ENCODE data around the gene ZBTB20. TPM values are rescaled to one million over a fixed set of nuclear protein-coding genes. Genes with fewer than 3 reads are reported as not detected.

The ZBTB20 gene
- polyA plus RNA-seq, 1 donor from 2014 or later = 42.6 TPM

DNA sequence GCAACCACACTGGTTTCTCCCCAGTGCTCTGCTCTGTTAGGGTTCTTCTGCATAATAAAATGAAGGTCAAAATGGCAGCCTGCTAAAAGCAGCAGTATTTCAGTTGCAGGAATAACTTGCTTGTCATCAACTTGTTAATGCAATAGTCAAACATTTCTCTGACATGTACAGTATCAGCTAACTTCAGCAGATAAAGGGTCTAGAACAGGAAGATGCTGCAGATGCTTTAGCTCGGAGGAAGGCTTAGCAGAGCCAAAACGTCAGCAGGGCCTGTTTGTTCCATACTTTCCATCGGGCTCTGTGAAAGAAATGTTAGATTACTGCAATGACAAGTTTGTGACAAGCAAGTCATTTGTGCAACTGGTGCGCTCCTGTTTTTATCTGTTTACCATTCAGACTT, 561.4 kb downstream of the ZBTB20 start:
- H3K36me3 Mint-ChIP-seq = peaks cover 6% of the 10 kb centered on the region
- H3K9me3 Mint-ChIP-seq = no peaks in the 10 kb centered on the region
- H3K4me1 Mint-ChIP-seq = peaks cover 20 to 30% (median 28%) of the 10 kb centered on the region in 3 donors
- H3K27ac Mint-ChIP-seq = peak overlapping the region in 2 of 3 donors; percentile 42 to 95
- peak overlapping the region in 3 of 4 donors; percentile 21 to 90 (median 59) for H3K4me3 Mint-ChIP-seq
- H3K27me3 Mint-ChIP-seq = no peaks in the 10 kb centered on the region

DNA sequence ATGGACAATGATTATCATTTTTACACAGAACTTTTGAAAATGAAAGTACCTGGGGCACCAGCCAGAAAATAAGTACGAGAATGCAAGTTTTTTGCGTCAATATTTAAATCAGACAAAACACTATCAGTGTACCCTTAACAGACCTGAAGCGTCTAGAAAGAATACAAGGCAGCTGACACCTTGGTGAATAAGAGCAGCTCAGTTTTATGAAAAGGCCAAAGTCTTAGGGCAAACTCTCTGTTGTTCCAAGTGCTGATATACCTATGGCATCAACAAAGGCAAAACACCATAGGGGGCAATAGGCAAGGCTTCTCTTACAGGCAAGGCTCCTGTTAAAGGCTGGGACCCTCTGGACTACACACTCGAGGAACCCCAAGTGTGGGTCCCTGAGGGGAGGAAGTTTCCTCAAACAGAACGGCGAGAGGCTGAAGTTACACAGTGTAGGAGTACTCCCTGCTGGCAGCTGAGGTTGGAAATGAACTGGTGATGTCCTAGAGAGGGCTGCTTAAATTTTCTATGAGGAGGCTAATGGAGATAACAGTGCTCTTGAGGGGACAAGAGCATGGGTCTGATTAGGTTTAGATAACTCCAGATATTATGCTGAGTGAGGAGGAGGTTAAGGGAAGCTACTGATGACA, 562.2 kb downstream of the ZBTB20 start:
- Mint-ChIP-seq H3K4me3 (peak overlapping the region; percentile 59 to 90 (median 73)), H3K4me1 (peaks cover 20 to 30% (median 30%) of the 10 kb centered on the region in 3 donors), H3K27me3 (no peaks in the 10 kb centered on the region), H3K36me3 (peaks cover 6% of the 10 kb centered on the region), H3K9me3 (no peaks in the 10 kb centered on the region), H3K27ac (peak overlapping the region; percentile 76 to 95 (median 93))

DNA sequence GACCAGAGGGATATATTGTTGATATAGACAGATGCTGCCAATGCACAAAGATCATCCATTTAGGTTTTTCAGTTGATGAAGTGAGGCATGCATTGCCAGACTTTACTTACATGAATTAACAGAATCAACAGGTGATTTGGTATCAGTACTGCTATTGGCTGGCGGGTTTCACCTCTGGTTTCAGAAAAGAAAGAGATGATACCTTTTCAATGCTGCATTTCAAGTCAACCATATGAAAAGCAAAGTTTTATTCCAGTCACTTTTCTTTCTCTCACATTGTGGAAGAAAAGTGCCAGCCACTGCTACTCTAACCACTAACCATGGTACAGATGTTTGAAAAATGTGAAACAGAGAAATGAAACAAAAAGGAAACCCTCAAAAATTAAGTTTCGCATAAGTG, 564.2 kb downstream of the ZBTB20 start:
- Mint-ChIP-seq H3K27ac (peak overlapping the region; percentile 57 to 85 (median 82)), H3K36me3 (peaks cover 2% of the 10 kb centered on the region), H3K27me3 (no peaks in the 10 kb centered on the region), H3K4me1 (peaks cover 20 to 30% (median 27%) of the 10 kb centered on the region in 3 donors), H3K9me3 (no peaks in the 10 kb centered on the region), H3K4me3 (peak overlapping the region; percentile 41 to 74 (median 50))

- H3K4me1 Mint-ChIP-seq = peaks cover 0 to 5% (median 3%) of the 10 kb centered on the region in 3 donors
- H3K36me3 Mint-ChIP-seq = peaks cover 6% of the 10 kb centered on the region
- no peaks in the 10 kb centered on the region for H3K9me3 Mint-ChIP-seq
- H3K27ac Mint-ChIP-seq = no peak overlapping the region
- no peaks in the 10 kb centered on the region for H3K27me3 Mint-ChIP-seq
- no peak overlapping the region for H3K4me3 Mint-ChIP-seq
Measured at GRCh38 chr3:114572364-114573062, 574.6 kb downstream of the ZBTB20 start.

DNA sequence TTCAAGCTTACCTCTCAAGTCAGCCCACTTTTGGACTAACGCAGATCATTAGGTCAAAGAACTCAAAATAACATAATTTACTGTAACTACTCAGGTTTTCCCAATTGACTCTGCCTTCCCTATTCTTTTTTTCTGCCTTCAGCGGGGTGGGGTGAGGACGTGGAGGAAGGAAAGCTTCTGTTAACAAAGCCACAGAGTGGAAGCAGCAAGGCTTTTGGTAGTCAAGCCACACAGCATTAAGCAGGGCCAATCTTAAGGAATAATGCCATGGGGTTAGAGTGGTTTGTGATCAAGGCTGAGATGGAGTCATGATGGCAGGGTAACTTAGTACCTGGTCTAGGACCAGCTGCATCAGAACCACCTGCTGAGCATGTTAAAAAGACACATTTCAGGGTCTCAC, 575.7 kb downstream of the ZBTB20 start:
- Mint-ChIP-seq H3K36me3 (peaks cover 6% of the 10 kb centered on the region), H3K27me3 (no peaks in the 10 kb centered on the region), H3K9me3 (no peaks in the 10 kb centered on the region), H3K4me1 (peaks cover 8 to 17% (median 13%) of the 10 kb centered on the region in 3 donors), H3K27ac (no peak overlapping the region), H3K4me3 (no peak overlapping the region)

GRCh38 chr3:114569186-114569585, 577.9 kb downstream of the ZBTB20 start:
- no peak overlapping the region for H3K4me3 Mint-ChIP-seq
- peaks cover 0 to 3% (median 0%) of the 10 kb centered on the region in 3 donors for H3K9me3 Mint-ChIP-seq
- H3K27me3 Mint-ChIP-seq = no peaks in the 10 kb centered on the region
- H3K27ac Mint-ChIP-seq = no peak overlapping the region
- peaks cover 6% of the 10 kb centered on the region for H3K36me3 Mint-ChIP-seq
- peaks cover 17 to 22% (median 19%) of the 10 kb centered on the region in 3 donors for H3K4me1 Mint-ChIP-seq

GRCh38 chr3:114567771-114568170, 579.3 kb downstream of the ZBTB20 start:
- Mint-ChIP-seq H3K9me3 (peaks cover 0 to 3% (median 0%) of the 10 kb centered on the region in 3 donors), H3K4me3 (no peak overlapping the region), H3K4me1 (peaks cover 17 to 22% (median 19%) of the 10 kb centered on the region in 3 donors)

DNA sequence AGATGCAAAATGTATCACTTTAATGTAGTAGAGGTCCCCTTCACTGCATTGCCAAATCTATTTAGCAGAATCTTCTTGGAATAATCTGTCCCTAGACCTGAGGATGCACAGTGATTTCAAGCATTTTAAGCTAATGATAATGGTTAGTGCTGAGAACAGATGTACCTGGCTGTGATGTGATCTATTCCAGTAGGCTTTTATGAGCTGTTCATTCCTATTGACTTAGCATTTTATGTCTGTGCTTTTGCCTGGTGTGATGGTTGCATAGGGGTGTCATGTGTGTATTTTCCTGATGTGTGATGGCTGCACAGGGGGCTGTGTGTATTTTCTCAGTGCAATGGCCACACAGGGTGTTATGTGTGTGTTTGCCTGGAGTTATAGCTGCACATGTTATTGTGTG, 580.3 kb downstream of the ZBTB20 start:
- Mint-ChIP-seq H3K9me3 (peaks cover 0 to 3% (median 0%) of the 10 kb centered on the region in 3 donors), H3K27ac (no peak overlapping the region), H3K36me3 (peaks cover 6% of the 10 kb centered on the region), H3K4me3 (no peak overlapping the region), H3K4me1 (peaks cover 17 to 22% (median 19%) of the 10 kb centered on the region in 3 donors), H3K27me3 (no peaks in the 10 kb centered on the region)

More at GRCh38 chr3:114567771-114568170, 579.3 kb downstream of the ZBTB20 start:
- Mint-ChIP-seq H3K36me3 (peaks cover 6% of the 10 kb centered on the region), H3K27me3 (no peaks in the 10 kb centered on the region), H3K27ac (no peak overlapping the region)

GRCh38 chr3:114566162-114566755, 580.8 kb downstream of the ZBTB20 start:
- Mint-ChIP-seq H3K27ac (peak overlapping the region in 1 of 3 donors; percentile 11), H3K4me1 (peaks cover 17 to 20% (median 19%) of the 10 kb centered on the region in 3 donors), H3K36me3 (peaks cover 6% of the 10 kb centered on the region), H3K27me3 (no peaks in the 10 kb centered on the region), H3K4me3 (peak overlapping the region in 1 of 4 donors; percentile 38), H3K9me3 (peaks cover 0 to 3% (median 0%) of the 10 kb centered on the region in 3 donors)

DNA sequence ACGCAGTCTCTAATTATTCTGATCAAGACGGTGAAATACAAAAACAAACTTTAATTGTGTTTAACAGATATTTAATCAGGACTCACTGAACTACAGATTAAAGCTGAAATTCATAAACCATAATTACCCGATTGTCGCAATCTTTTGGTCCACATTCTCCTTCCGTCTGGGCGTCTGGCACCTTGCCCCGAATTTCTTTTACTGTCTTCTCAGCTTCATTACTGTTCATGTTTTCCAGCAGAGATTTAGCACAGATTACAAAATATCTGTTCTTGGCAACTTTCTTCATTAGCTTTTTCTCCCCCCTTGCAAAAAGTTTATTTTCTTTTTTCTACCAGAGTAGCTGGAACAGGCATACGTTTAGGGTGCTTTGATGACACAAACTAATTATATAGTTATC, 581.9 kb downstream of the ZBTB20 start:
- Mint-ChIP-seq H3K4me3 (no peak overlapping the region), H3K9me3 (peaks cover 0 to 3% (median 0%) of the 10 kb centered on the region in 3 donors), H3K36me3 (peaks cover 6% of the 10 kb centered on the region), H3K27ac (no peak overlapping the region), H3K27me3 (no peaks in the 10 kb centered on the region), H3K4me1 (peaks cover 17 to 20% (median 19%) of the 10 kb centered on the region in 3 donors)

GRCh38 chr3:114563720-114564119, 583.4 kb downstream of the ZBTB20 start:
- H3K4me1 Mint-ChIP-seq = peaks cover 17 to 20% (median 19%) of the 10 kb centered on the region in 3 donors
- peaks cover 6% of the 10 kb centered on the region for H3K36me3 Mint-ChIP-seq
- H3K27me3 Mint-ChIP-seq = no peaks in the 10 kb centered on the region
- H3K4me3 Mint-ChIP-seq = no peak overlapping the region
- peaks cover 0 to 3% (median 0%) of the 10 kb centered on the region in 3 donors for H3K9me3 Mint-ChIP-seq
- no peak overlapping the region for H3K27ac Mint-ChIP-seq

- Mint-ChIP-seq H3K4me1 (peaks cover 14 to 19% (median 18%) of the 10 kb centered on the region in 3 donors), H3K27me3 (no peaks in the 10 kb centered on the region), H3K4me3 (no peak overlapping the region), H3K9me3 (peaks cover 0 to 3% (median 0%) of the 10 kb centered on the region in 3 donors), H3K27ac (peak overlapping the region in 1 of 3 donors; percentile 18), H3K36me3 (peaks cover 4% of the 10 kb centered on the region)
Measured at GRCh38 chr3:114562557-114562956, 584.5 kb downstream of the ZBTB20 start.

GRCh38 chr3:114558271-114558670, 588.8 kb downstream of the ZBTB20 start:
- no peak overlapping the region for H3K27ac Mint-ChIP-seq
- no peaks in the 10 kb centered on the region for H3K27me3 Mint-ChIP-seq
- no peak overlapping the region for H3K4me3 Mint-ChIP-seq
- no peaks in the 10 kb centered on the region for H3K9me3 Mint-ChIP-seq
- peaks cover 0 to 2% (median 0%) of the 10 kb centered on the region in 3 donors for H3K4me1 Mint-ChIP-seq
- H3K36me3 Mint-ChIP-seq = peaks cover 2% of the 10 kb centered on the region

DNA sequence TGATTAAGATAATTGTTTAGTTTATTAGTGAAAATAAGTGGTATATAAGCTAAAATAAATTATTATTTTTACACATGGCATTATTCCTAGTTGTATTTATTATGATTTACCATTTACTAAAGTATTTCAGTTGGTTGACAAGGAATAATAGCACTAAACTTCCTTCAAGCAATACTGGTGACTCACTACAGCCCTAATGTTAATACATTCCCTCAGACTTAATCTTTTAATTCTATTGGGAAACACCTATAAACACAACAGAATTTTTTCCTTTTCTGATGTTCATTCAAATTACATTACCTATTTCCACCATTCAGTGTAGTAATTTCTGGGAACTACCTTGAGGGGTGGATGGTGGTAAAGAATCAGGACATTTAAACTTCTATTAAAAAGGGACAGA, 589.3 kb downstream of the ZBTB20 start:
- Mint-ChIP-seq H3K4me1 (peaks cover 0 to 2% (median 0%) of the 10 kb centered on the region in 3 donors), H3K9me3 (no peaks in the 10 kb centered on the region), H3K4me3 (no peak overlapping the region), H3K27me3 (no peaks in the 10 kb centered on the region), H3K36me3 (peaks cover 2% of the 10 kb centered on the region), H3K27ac (no peak overlapping the region)

GRCh38 chr3:114556657-114557213, 590.4 kb downstream of the ZBTB20 start:
- H3K4me1 Mint-ChIP-seq = peaks cover 0 to 2% (median 0%) of the 10 kb centered on the region in 3 donors
- no peak overlapping the region for H3K4me3 Mint-ChIP-seq
- no peaks in the 10 kb centered on the region for H3K9me3 Mint-ChIP-seq
- no peak overlapping the region for H3K27ac Mint-ChIP-seq
- H3K27me3 Mint-ChIP-seq = no peaks in the 10 kb centered on the region
- peaks cover 2% of the 10 kb centered on the region for H3K36me3 Mint-ChIP-seq

Data from IgD-negative memory B cell (primary cell).